GM10266 (cell line): Measurements from ENCODE around the gene HSD17B13.

ENCODE experiments used
- DNase-seq: peaks from one replicate; pipeline ENCODE4 v3.0.0; 2012; ENCODE audit errors: extremely low spot score
- CTCF ChIP-seq: IDR thresholded peaks from 2 replicates; pipeline ENCODE4 v1.5.1; 2012; ENCODE audit warnings: mild to moderate bottlenecking, low read depth; ENCODE audit not compliant: control insufficient read depth, insufficient read depth; ENCODE audit errors: missing control alignments

HSD17B13 gene

GRCh38 chr4:87266986-87267385, 55.7 kb downstream of the HSD17B13 start:
- no peak for TF ChIP-seq CTCF
- DNase-seq, result no peak

- DNase-seq, result no peak
- no peak for TF ChIP-seq CTCF
Measured at GRCh38 chr4:87262886-87263285, 59.8 kb downstream of the HSD17B13 start.

- TF ChIP-seq CTCF, result no peak
- no peak for DNase-seq
Measured at GRCh38 chr4:87260477-87260876, 62.2 kb downstream of the HSD17B13 start.

GRCh38 chr4:87258677-87259076, 64.0 kb downstream of the HSD17B13 start:
- DNase-seq, result no peak
- no peak for TF ChIP-seq CTCF

- TF ChIP-seq CTCF, result no peak
- DNase-seq, result no peak
Measured at GRCh38 chr4:87257523-87257922, 65.2 kb downstream of the HSD17B13 start.

- no peak for TF ChIP-seq CTCF
- DNase-seq, result no peak
Measured at GRCh38 chr4:87255755-87256154, 66.9 kb downstream of the HSD17B13 start.
